ENCODE data around the gene RAD51B. TPM values are rescaled to one million over a fixed set of nuclear protein-coding genes. Genes with fewer than 3 reads are reported as not detected.

Gene RAD51B
- total and polyA plus RNA-seq, 2 donors (not counting 1 experiment from before 2014, with no cell fraction given), result 4.6 to 16.3 TPM

GRCh38 chr14:68767248-68767645 is 947.7 kb downstream of the RAD51B start:
- H3K4me1 ChIP-seq (ENCODE audit: control insufficient read depth, extremely low read depth, insufficient read depth, low read length), result peaks cover 5% of the 10 kb centered on the region
- no peak overlapping the region for H3K4me2 ChIP-seq (ENCODE audit: extremely low read depth, insufficient read depth, low read length)
- H3K27ac ChIP-seq (ENCODE audit: insufficient read depth, low read length), result no peak overlapping the region
- no peak overlapping the region for H3K9ac ChIP-seq (ENCODE audit: insufficient read depth, low read length)
- no peak for TF ChIP-seq CTCF (conservative IDR thresholded peaks at IDR 0.05 in 1 of 2, IDR thresholded peaks at IDR 0.05 in 1 of 2; ENCODE audit: low read depth in 1 of 2, low read length in 2 of 2)
- TF ChIP-seq EZH2 (IDR thresholded peaks at IDR 0.05; ENCODE audit: low read length, missing control alignments), result no peak
- H3K79me2 ChIP-seq (ENCODE audit: control insufficient read depth, insufficient read depth, low read length), result no peaks in the 10 kb centered on the region
- H4K20me1 ChIP-seq (ENCODE audit: control insufficient read depth, extremely low read depth, insufficient read depth, low read length), result no peaks in the 10 kb centered on the region
- no peaks in the 10 kb centered on the region for H3K36me3 ChIP-seq (ENCODE audit: control insufficient read depth, insufficient read depth, low read length)
- DNase-seq (ENCODE audit: low read depth in 2 of 2), result no peak
- no peaks in the 10 kb centered on the region for H3K27me3 ChIP-seq (ENCODE audit: control insufficient read depth, insufficient read depth, low read length)
- H2AFZ ChIP-seq (ENCODE audit: low read length), result no peak overlapping the region
- H3K9me3 ChIP-seq (ENCODE audit: control insufficient read depth, insufficient read depth, low read depth, low read length), result no peaks in the 10 kb centered on the region
- no peak overlapping the region for H3K4me3 ChIP-seq (replicated peaks in 1 of 4; ENCODE audit: control extremely low read depth in 1 of 4, insufficient read depth in 1 of 4, low read depth in 3 of 4, low read length in 4 of 4)

DNA sequence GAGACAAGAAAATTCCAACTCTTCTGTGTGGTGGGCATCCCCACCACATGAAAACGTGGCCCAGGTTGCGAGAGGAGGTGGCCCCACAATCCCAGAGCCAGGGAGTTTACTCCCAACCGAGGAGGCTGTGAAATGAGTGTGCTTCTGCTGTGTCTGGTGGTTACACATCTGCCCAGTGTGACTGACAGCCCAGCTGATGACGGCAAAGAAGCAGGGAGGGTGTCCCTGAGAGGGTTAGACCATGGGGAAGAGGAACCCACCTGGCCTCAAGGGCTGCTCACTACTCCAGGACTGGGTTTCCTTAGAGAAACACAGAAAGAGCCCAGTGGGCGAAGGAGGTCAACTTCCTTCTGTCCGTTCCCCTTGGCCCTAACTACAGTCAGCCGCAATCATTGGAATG is 948.7 kb downstream of the RAD51B start:
- Histone ChIP-seq H3K9ac (ENCODE audit: insufficient read depth, low read length) (no peak overlapping the region), H3K4me1 (ENCODE audit: control insufficient read depth, extremely low read depth, insufficient read depth, low read length) (peaks cover 4% of the 10 kb centered on the region), H3K4me3 (replicated peaks in 1 of 4; ENCODE audit: control extremely low read depth in 1 of 4, insufficient read depth in 1 of 4, low read depth in 3 of 4, low read length in 4 of 4) (no peak overlapping the region), H3K4me2 (ENCODE audit: extremely low read depth, insufficient read depth, low read length) (no peak overlapping the region), H4K20me1 (ENCODE audit: control insufficient read depth, extremely low read depth, insufficient read depth, low read length) (no peaks in the 10 kb centered on the region), H3K36me3 (ENCODE audit: control insufficient read depth, insufficient read depth, low read length) (no peaks in the 10 kb centered on the region), H3K9me3 (ENCODE audit: control insufficient read depth, insufficient read depth, low read depth, low read length) (no peaks in the 10 kb centered on the region), H3K27me3 (ENCODE audit: control insufficient read depth, insufficient read depth, low read length) (no peaks in the 10 kb centered on the region), H3K79me2 (ENCODE audit: control insufficient read depth, insufficient read depth, low read length) (no peaks in the 10 kb centered on the region), H3K27ac (ENCODE audit: insufficient read depth, low read length) (no peak overlapping the region), H2AFZ (ENCODE audit: low read length) (no peak overlapping the region)
- TF ChIP-seq EZH2 (IDR thresholded peaks at IDR 0.05; ENCODE audit: low read length, missing control alignments) (no peak), CTCF (conservative IDR thresholded peaks at IDR 0.05 in 1 of 2, IDR thresholded peaks at IDR 0.05 in 1 of 2; ENCODE audit: low read depth in 1 of 2, low read length in 2 of 2) (no peak)
- DNase-seq (ENCODE audit: low read depth in 2 of 2), result no peak

- no peak overlapping the region for H3K9ac ChIP-seq (ENCODE audit: insufficient read depth, low read length)
- no peaks in the 10 kb centered on the region for H3K36me3 ChIP-seq (ENCODE audit: control insufficient read depth, insufficient read depth, low read length)
- no peak overlapping the region for H2AFZ ChIP-seq (ENCODE audit: low read length)
- no peaks in the 10 kb centered on the region for H3K9me3 ChIP-seq (ENCODE audit: control insufficient read depth, insufficient read depth, low read depth, low read length)
- no peak overlapping the region for H3K4me3 ChIP-seq (replicated peaks in 1 of 4; ENCODE audit: control extremely low read depth in 1 of 4, insufficient read depth in 1 of 4, low read depth in 3 of 4, low read length in 4 of 4)
- no peak for TF ChIP-seq CTCF (conservative IDR thresholded peaks at IDR 0.05 in 1 of 2, IDR thresholded peaks at IDR 0.05 in 1 of 2; ENCODE audit: low read depth in 1 of 2, low read length in 2 of 2)
- no peak for TF ChIP-seq EZH2 (IDR thresholded peaks at IDR 0.05; ENCODE audit: low read length, missing control alignments)
- H3K79me2 ChIP-seq (ENCODE audit: control insufficient read depth, insufficient read depth, low read length), result no peaks in the 10 kb centered on the region
- H4K20me1 ChIP-seq (ENCODE audit: control insufficient read depth, extremely low read depth, insufficient read depth, low read length), result no peaks in the 10 kb centered on the region
- H3K27ac ChIP-seq (ENCODE audit: insufficient read depth, low read length), result no peak overlapping the region
- DNase-seq (ENCODE audit: low read depth in 2 of 2), result no peak
- H3K4me1 ChIP-seq (ENCODE audit: control insufficient read depth, extremely low read depth, insufficient read depth, low read length), result no peaks in the 10 kb centered on the region
- H3K4me2 ChIP-seq (ENCODE audit: extremely low read depth, insufficient read depth, low read length), result no peak overlapping the region
- no peaks in the 10 kb centered on the region for H3K27me3 ChIP-seq (ENCODE audit: control insufficient read depth, insufficient read depth, low read length)
Observed at GRCh38 chr14:68770051-68770450, 950.5 kb downstream of the RAD51B start.
